ENCODE results near the gene CPEB2.
A peak's percentile ranks its signal among the peaks of the same experiment; 100 is the strongest.

CPEB2 gene

GRCh38 chr4:15034071-15034764 is 31.9 kb downstream of the CPEB2 start:
- Histone ChIP-seq H3K9me3 (ENCODE audit: control insufficient read depth, low read length) (no peaks in the 10 kb centered on the region), H3K14ac (ENCODE audit: low read length in 2 of 2) (no peak overlapping the region), H3K27me3 (ENCODE audit: control insufficient read depth in 1 of 2, insufficient read depth in 1 of 2, low read length in 2 of 2) (no peaks in the 10 kb centered on the region), H2AK5ac (ENCODE audit: low read length, severe bottlenecking) (no peak overlapping the region), H2BK15ac (ENCODE audit: low read depth, poor library complexity, severe bottlenecking) (no peak overlapping the region), H2BK5ac (ENCODE audit: low read depth, low read length, poor library complexity, severe bottlenecking) (no peak overlapping the region), H2BK12ac (ENCODE audit: low read length in 2 of 2) (no peak overlapping the region), H3K4me3 (ENCODE audit: insufficient read depth in 1 of 2, low read depth in 1 of 2, low read length in 2 of 2) (peak overlapping the region in 1 of 2 experiments; percentile 9), H3K4me2 (ENCODE audit: low read length, poor library complexity, severe bottlenecking) (no peak overlapping the region), H3K36me3 (ENCODE audit: control insufficient read depth in 1 of 2, insufficient read depth in 2 of 2, low read depth in 1 of 2, low read length in 2 of 2) (peaks cover 3 to 89% of the 10 kb centered on the region in 2 experiments), H3K4me1 (ENCODE audit: control insufficient read depth, insufficient read depth, low read depth, low read length) (no peaks in the 10 kb centered on the region), H3K18ac (ENCODE audit: low read depth in 1 of 2, low read length in 2 of 2) (no peak overlapping the region), H3K27ac (ENCODE audit: low read length, poor library complexity, severe bottlenecking) (peak overlapping the region; percentile 66), H3K4ac (ENCODE audit: low read depth in 1 of 2, low read length in 2 of 2) (no peak overlapping the region), H2BK120ac (ENCODE audit: low read depth, low read length) (no peak overlapping the region), H3K23ac (ENCODE audit: low read length in 2 of 2) (no peak overlapping the region), H4K8ac (ENCODE audit: low read length) (no peak overlapping the region), H3K79me1 (replicated peaks; ENCODE audit: low read length, poor library complexity, severe bottlenecking) (peaks cover 3% of the 10 kb centered on the region), H3K9ac (ENCODE audit: low read length) (peak overlapping the region; percentile 21), H4K91ac (ENCODE audit: low read length) (no peak overlapping the region), H2AFZ (ENCODE audit: low read depth, low read length) (no peak overlapping the region)
- DNase-seq: peak; percentile 79
- WGBS: 87% methylated on average over 6 of the region's 6 CpGs

DNA sequence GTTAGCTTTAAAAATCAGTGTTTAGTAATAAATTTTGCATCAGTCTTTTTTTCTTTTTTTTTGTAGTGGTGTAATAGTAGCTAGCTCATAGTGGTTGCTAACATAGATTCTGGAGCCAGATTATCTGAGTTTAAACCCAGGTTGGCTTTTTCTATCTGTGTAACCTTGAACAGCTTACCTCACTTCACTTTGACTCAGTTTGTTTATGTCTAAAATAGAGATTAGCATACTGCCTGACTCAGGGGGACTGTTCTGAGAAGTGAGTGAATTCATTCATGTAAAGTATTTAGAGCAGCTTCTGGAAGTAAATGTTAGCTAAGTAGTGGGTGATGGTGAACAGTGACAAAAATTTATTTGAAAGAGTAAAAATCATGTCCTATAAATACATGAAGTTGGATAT is 32.9 kb downstream of the CPEB2 start:
- peak; percentile 69 for DNase-seq

GRCh38 chr4:15037923-15038541 is 35.8 kb downstream of the CPEB2 start:
- no peak overlapping the region for H4K91ac ChIP-seq (ENCODE audit: low read length)
- no peak for DNase-seq
- H3K27ac ChIP-seq (ENCODE audit: low read length, poor library complexity, severe bottlenecking): peak overlapping the region; percentile 51
- H4K8ac ChIP-seq (ENCODE audit: low read length): no peak overlapping the region
- no peak overlapping the region for H3K14ac ChIP-seq (ENCODE audit: low read length in 2 of 2)
- no peak overlapping the region for H2AK5ac ChIP-seq (ENCODE audit: low read length, severe bottlenecking)
- no peak overlapping the region for H3K9ac ChIP-seq (ENCODE audit: low read length)
- H3K4me3 ChIP-seq (ENCODE audit: insufficient read depth in 1 of 2, low read depth in 1 of 2, low read length in 2 of 2): no peak overlapping the region
- H3K4ac ChIP-seq (ENCODE audit: low read depth in 1 of 2, low read length in 2 of 2): no peak overlapping the region
- H3K27me3 ChIP-seq (ENCODE audit: control insufficient read depth in 1 of 2, insufficient read depth in 1 of 2, low read length in 2 of 2): no peaks in the 10 kb centered on the region
- H3K9me3 ChIP-seq (ENCODE audit: control insufficient read depth, low read length): no peaks in the 10 kb centered on the region
- no peak overlapping the region for H2BK5ac ChIP-seq (ENCODE audit: low read depth, low read length, poor library complexity, severe bottlenecking)
- H3K23ac ChIP-seq (ENCODE audit: low read length in 2 of 2): no peak overlapping the region
- peaks cover 6 to 95% of the 10 kb centered on the region in 2 experiments for H3K36me3 ChIP-seq (ENCODE audit: control insufficient read depth in 1 of 2, insufficient read depth in 2 of 2, low read depth in 1 of 2, low read length in 2 of 2)
- no peak overlapping the region for H2AFZ ChIP-seq (ENCODE audit: low read depth, low read length)
- H2BK15ac ChIP-seq (ENCODE audit: low read depth, poor library complexity, severe bottlenecking): no peak overlapping the region
- no peaks in the 10 kb centered on the region for H3K4me1 ChIP-seq (ENCODE audit: control insufficient read depth, insufficient read depth, low read depth, low read length)
- H2BK120ac ChIP-seq (ENCODE audit: low read depth, low read length): no peak overlapping the region
- no peak overlapping the region for H3K18ac ChIP-seq (ENCODE audit: low read depth in 1 of 2, low read length in 2 of 2)
- H3K79me1 ChIP-seq (replicated peaks; ENCODE audit: low read length, poor library complexity, severe bottlenecking): peaks cover 3% of the 10 kb centered on the region
- H3K4me2 ChIP-seq (ENCODE audit: low read length, poor library complexity, severe bottlenecking): no peak overlapping the region
- H2BK12ac ChIP-seq (ENCODE audit: low read length in 2 of 2): no peak overlapping the region

More for the DNA sequence above, 32.9 kb downstream of the CPEB2 start:
- no peaks in the 10 kb centered on the region for H3K9me3 ChIP-seq (ENCODE audit: control insufficient read depth, low read length)
- no peak overlapping the region for H3K14ac ChIP-seq (ENCODE audit: low read length in 2 of 2)
- H3K4me1 ChIP-seq (ENCODE audit: control insufficient read depth, insufficient read depth, low read depth, low read length): no peaks in the 10 kb centered on the region
- H2AFZ ChIP-seq (ENCODE audit: low read depth, low read length): no peak overlapping the region
- H3K23ac ChIP-seq (ENCODE audit: low read length in 2 of 2): no peak overlapping the region
- H4K8ac ChIP-seq (ENCODE audit: low read length): no peak overlapping the region
- no peak overlapping the region for H2BK5ac ChIP-seq (ENCODE audit: low read depth, low read length, poor library complexity, severe bottlenecking)
- H3K4me3 ChIP-seq (ENCODE audit: insufficient read depth in 1 of 2, low read depth in 1 of 2, low read length in 2 of 2): no peak overlapping the region
- peaks cover 3 to 89% of the 10 kb centered on the region in 2 experiments for H3K36me3 ChIP-seq (ENCODE audit: control insufficient read depth in 1 of 2, insufficient read depth in 2 of 2, low read depth in 1 of 2, low read length in 2 of 2)
- H3K27ac ChIP-seq (ENCODE audit: low read length, poor library complexity, severe bottlenecking): no peak overlapping the region
- H2AK5ac ChIP-seq (ENCODE audit: low read length, severe bottlenecking): no peak overlapping the region
- no peak overlapping the region for H2BK12ac ChIP-seq (ENCODE audit: low read length in 2 of 2)
- H3K4me2 ChIP-seq (ENCODE audit: low read length, poor library complexity, severe bottlenecking): no peak overlapping the region
- peak overlapping the region; percentile 21 for H3K9ac ChIP-seq (ENCODE audit: low read length)
- peaks cover 3% of the 10 kb centered on the region for H3K79me1 ChIP-seq (replicated peaks; ENCODE audit: low read length, poor library complexity, severe bottlenecking)
- no peak overlapping the region for H4K91ac ChIP-seq (ENCODE audit: low read length)
- no peaks in the 10 kb centered on the region for H3K27me3 ChIP-seq (ENCODE audit: control insufficient read depth in 1 of 2, insufficient read depth in 1 of 2, low read length in 2 of 2)
- H2BK120ac ChIP-seq (ENCODE audit: low read depth, low read length): no peak overlapping the region
- H2BK15ac ChIP-seq (ENCODE audit: low read depth, poor library complexity, severe bottlenecking): no peak overlapping the region
- H3K4ac ChIP-seq (ENCODE audit: low read depth in 1 of 2, low read length in 2 of 2): no peak overlapping the region
- no peak overlapping the region for H3K18ac ChIP-seq (ENCODE audit: low read depth in 1 of 2, low read length in 2 of 2)

DNA sequence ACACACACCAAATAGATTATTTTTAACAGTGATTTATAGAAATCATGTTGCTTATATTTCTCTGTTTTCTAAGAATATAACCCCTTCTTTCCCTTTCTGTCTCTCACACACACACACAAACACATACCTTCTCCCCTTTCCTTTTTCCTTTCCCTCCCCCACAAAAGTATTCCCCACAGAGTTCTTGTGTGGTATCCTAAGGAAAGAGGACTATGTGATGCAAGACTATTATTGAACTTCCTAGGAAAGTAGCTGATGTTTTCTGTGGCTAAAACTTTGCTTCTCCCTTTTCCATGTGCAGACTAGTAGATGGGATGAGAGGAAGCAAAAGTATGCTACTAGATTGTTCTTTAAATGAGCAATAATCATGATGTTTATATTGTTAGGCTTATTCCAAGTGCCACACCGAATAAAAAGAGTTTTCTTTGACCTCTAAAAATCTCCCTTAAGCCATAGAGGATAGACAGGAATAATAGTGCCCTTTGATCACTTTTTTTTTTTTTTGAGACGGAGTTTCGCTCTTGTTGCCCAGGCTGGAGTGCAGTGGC is 38.7 kb downstream of the CPEB2 start:
- Histone ChIP-seq H3K27ac (ENCODE audit: low read length, poor library complexity, severe bottlenecking) (peak overlapping the region; percentile 40), H3K36me3 (ENCODE audit: control insufficient read depth in 1 of 2, insufficient read depth in 2 of 2, low read depth in 1 of 2, low read length in 2 of 2) (peaks cover 6 to 92% of the 10 kb centered on the region in 2 experiments), H3K14ac (ENCODE audit: low read length in 2 of 2) (no peak overlapping the region), H2BK5ac (ENCODE audit: low read depth, low read length, poor library complexity, severe bottlenecking) (no peak overlapping the region), H3K4me3 (ENCODE audit: insufficient read depth in 1 of 2, low read depth in 1 of 2, low read length in 2 of 2) (no peak overlapping the region), H3K4ac (ENCODE audit: low read depth in 1 of 2, low read length in 2 of 2) (no peak overlapping the region), H3K79me1 (replicated peaks; ENCODE audit: low read length, poor library complexity, severe bottlenecking) (no peaks in the 10 kb centered on the region), H3K27me3 (ENCODE audit: control insufficient read depth in 1 of 2, insufficient read depth in 1 of 2, low read length in 2 of 2) (no peaks in the 10 kb centered on the region), H3K4me2 (ENCODE audit: low read length, poor library complexity, severe bottlenecking) (no peak overlapping the region), H3K18ac (ENCODE audit: low read depth in 1 of 2, low read length in 2 of 2) (no peak overlapping the region), H2AK5ac (ENCODE audit: low read length, severe bottlenecking) (no peak overlapping the region), H2BK120ac (ENCODE audit: low read depth, low read length) (no peak overlapping the region), H3K9ac (ENCODE audit: low read length) (peak overlapping the region; percentile 2), H2BK12ac (ENCODE audit: low read length in 2 of 2) (no peak overlapping the region), H4K8ac (ENCODE audit: low read length) (no peak overlapping the region), H2AFZ (ENCODE audit: low read depth, low read length) (no peak overlapping the region), H3K23ac (ENCODE audit: low read length in 2 of 2) (no peak overlapping the region), H3K4me1 (ENCODE audit: control insufficient read depth, insufficient read depth, low read depth, low read length) (no peaks in the 10 kb centered on the region), H3K9me3 (ENCODE audit: control insufficient read depth, low read length) (no peaks in the 10 kb centered on the region), H2BK15ac (ENCODE audit: low read depth, poor library complexity, severe bottlenecking) (no peak overlapping the region), H4K91ac (ENCODE audit: low read length) (no peak overlapping the region)
- 76% methylated on average over 3 of the region's 3 CpGs for WGBS
- DNase-seq: peak; percentile 50
